HG03520 (cell line): ENCODE data around the gene AIFM3.
"Not testable (repeated sequence)": the region's sequence is repeated elsewhere in the genome, so short reads cannot be mapped to it uniquely, and the experiment has no call there.

Experiments used
- ATAC-seq: cut with Tn5 transposase; IDR thresholded peaks from one replicate; pipeline ENCODE4 v1.9.1; 2021; ENCODE audit warnings: mild to moderate bottlenecking, moderate library complexity; ENCODE audit not compliant: unreplicated experiment

AIFM3 gene

DNA sequence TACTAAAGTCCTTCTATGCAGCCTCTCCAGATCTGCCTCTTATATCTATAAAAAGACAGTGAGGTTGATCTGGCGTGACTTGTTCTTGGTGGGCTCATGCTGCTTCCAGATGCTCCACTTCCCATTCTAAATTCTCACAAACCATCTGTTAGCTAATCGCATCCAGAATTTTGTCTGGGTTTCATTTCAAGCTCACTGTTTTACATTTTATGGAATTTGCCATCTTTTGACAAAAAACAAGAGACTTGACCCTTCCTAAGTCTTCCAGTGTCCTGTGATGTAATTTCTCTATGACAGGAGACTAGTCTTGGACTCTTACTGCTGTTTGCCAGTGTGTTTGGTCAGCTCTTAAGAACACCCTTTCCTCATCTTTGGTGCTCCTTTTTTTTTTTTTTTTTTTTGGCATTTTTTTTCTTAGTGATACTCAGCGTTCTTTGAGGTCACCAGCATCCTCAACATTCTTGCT is 26.8 kb upstream of the AIFM3 start:
- ATAC-seq = no peak

DNA sequence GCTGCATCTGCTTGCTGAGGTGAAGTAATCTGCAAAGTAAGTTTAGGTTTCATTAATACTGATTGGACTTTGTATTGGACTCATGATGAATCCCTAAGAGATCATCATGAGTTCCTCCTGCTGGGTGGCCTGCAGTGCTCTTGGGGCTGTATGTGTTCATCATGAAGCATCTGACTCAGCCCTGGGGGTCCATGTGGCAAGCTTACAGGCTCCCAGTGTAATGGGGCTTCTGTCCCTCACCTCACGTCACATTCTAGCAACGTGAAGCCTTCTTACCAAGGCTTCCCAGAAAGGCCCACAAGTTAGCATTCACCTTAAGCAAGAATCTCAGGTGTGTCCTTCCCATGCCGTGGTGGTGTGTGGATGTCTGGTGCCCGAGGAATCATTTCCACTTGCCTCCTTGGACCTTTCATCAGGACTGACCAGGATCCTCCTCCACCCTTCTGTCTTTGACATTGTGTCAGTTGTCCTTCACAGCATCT is 26.1 kb upstream of the AIFM3 start:
- no peak for ATAC-seq

DNA sequence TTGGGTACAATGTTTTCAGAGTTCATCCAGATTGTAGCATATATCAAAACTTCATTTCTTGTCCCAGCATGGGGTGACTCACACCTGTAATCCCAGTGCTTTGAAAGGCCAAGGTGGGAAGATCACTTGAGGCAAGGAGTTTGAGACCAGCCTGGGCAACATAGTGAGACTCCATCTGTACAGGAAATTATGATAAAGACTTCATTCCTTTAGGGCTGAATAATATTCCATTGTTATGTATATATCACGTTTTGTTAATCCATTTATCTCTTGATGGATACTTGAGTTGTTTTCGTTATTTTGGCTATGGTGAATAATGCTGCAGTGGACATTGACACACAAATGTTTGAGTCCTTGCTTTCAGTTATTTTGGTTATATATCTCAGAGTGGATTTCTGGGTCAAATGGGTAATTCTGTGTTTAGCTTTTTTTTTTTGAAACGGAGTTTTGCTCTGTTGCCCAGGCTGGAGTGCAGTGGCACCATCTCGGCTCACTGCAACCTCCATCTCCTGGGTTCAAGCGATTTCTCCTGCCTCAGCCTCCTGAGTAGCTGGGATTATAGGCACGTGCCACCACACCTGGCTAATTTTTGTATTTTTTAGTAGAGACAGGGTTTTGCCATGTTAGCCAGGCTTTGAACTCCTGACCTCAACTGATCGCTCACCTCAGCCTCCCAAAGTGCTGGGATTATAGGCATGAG is 24.7 kb upstream of the AIFM3 start:
- ATAC-seq = not testable (repeated sequence)

DNA sequence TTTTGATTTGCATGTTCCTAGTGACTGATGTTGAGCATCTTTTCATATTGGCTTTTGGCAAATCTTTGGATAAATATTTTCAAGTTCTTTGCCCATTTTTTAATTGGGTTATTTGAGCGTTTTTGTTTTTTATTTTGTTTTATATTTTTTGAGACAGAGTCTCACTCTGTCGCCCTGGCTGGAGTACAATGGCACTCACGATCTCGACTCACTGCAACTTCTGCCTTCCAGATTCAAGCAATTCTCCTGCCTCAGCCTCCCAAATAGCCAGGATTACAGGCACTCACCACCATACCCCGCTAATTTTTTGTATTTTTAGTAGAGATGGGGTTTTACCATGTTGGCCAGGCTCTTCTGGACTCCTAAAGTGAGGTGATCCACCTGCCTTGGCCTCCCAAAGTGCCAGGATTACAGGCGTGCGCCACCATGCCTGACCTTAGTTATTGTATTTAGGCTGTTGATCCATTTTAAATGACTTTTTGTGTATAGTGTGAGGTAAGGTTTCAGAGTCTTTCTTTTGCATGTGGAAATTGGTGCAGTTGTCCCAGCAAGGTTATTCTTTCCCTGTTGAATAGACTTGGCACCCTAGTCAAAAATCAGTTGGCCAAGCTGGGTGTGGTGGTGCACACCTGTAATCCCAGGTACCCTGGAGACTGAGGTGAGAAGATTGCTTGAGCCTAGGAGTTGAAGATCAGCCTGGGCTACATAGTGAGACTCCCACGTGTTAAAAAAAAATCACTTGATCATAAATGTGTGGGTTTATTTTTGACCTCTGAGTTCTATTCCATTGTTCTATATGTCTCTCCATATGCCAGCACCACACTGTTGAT is 23.7 kb upstream of the AIFM3 start:
- no peak for ATAC-seq

DNA sequence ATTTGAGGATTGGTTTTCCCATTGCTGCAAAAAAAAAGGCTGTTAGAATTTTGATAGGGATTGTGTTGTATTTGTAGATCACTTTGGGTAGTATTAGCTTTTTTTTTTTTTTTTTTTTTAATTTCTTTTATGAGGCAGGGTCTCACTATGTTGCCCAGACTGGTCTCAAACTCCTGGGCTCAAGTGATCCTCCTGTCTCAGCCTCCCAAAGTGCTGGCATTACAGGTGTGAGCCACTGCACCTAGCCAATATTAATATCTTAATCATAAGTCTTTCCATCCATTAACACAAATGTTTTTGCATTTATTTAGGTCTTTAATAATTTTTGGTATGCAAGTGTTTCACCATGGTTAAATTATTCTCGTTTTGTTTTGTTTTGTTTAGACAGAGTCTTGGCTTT is 23.0 kb upstream of the AIFM3 start:
- no peak for ATAC-seq

DNA sequence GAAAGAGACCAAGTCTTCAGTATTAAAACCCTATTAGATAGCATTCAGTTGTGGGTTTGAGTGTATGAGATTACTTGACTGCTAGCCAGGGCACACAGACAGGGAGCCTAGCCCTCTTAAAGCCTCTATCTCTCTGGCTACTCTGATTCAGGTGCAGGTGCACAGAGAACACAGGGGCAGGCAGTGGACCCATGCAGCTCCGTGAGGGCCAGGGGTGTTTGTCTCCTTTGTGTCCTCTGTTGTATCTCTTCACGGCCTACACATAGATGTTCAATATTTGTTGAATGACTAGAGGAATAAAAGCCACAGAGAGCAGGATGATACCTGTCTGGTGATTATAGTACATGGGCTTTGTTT is 21.5 kb upstream of the AIFM3 start:
- ATAC-seq = no peak

DNA sequence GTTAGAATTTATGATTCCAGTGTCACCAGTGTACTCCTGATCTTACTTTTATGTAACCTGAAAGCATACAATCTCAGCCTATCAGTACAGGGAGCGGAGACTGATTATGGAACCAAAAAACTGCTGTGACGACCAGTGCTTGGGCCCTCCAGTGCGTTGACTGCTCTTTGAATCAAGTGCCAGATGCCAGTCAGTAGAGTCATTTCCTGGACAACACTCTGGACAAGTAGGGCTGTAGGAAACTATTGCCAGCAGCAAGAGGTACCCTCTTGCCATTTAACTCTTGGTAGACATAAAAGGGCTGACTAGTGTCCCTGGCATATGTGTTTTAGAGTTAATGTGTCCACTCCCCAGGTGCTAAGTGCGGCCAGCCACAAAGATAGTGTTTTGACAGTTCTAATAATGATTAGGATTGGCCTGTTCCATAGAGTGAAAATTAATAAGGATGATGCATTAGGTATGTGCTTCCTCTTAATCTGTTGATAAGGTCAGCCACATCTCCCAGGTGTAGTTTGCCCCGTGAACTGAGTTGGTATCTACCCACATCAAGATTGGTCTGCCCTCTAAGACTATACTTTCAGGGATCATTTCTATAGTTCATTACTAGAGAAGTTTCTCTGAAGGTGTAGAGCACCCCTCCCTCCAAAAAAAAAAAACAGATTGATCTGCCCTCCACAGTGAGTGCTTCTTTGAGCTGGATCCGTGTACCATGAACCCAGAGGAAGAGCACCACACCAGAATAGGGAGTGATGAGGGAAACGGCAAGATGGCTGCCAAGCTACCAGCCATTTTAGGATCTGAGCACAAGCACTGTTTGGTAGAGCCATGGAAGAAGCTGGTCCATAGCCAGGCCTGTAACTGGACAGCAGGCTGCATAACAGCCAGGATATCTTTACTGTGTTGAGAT is 20.7 kb upstream of the AIFM3 start:
- ATAC-seq = no peak

DNA sequence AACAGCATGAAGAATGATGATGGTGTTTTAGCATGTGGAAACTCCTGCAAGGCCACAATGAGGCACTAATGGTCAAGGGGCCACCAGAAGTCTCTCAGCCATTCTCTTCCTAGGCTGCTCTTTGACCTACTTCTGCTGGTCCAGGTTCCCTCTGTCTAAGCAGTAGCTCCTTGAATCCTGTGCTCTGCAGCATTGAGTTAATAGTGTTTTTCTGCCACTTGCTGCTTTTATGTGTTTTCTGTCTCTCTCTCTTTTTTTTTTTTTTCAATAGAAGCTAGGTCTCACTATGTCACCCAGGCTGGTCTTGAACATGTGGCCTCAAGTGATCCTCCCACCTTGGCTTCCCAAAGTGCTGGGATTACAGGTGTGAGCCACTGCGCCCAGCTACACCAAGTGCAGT is 20.1 kb upstream of the AIFM3 start:
- no peak for ATAC-seq

DNA sequence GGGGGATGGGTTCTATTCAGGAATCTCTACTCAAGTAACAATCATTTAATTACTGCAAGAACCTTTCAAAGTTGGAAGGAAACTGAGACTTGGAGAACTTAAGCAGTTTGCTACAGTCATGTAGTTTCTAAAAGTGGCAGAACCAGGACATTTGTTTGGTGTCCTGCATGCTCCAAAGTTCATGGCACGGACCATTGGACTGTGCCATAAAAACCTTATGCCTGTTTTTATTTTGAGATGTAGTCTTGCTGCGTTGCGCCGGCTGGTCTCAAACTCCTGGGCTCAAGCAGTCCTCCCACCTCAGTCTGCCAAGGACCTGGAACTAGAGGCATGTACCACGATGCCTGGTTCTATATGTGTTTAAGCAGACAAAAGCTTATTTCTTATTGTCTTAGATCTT is 18.6 kb upstream of the AIFM3 start:
- ATAC-seq = no peak

DNA sequence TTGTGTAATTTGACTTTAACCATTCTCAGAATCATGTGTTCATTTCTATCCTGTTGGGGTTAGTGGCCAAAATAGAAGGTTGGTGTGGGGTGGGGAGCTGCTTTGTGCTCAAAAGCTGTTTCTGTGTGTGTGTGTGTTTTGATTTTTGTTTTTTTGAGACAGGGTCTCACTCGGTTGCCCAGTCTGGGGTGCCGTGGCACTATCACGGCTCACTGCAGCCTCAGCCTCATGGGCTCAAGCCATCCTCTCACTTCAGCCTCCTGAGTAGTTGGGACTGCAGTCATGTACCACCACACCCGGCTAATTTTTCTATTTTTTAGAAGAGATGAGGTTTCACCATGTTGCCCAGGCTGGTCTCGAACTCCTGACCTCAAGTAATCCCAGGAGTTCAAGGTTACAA is 18.1 kb upstream of the AIFM3 start:
- ATAC-seq = no peak

DNA sequence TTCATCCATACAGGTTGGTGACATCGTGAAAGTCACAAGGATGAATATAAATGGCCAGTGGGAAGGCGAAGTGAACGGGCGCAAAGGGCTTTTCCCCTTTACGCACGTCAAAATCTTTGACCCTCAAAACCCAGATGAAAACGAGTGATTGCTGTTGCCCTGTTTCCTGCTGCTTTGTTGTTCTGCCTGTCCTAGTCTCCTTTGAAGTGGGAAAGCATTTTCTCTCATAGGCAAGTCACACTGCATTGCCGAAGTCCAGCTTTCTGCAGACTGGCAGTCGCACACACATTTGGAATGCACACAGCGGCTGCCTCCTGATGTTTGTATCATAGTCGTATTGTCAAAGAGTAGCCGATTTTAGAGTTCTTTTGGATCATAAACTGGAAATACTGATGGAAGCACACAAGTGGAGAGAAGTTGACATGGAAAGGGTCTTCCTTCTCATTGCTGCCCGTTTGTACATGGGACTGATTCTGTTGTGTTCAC is 17.3 kb upstream of the AIFM3 start:
- ATAC-seq = no peak

DNA sequence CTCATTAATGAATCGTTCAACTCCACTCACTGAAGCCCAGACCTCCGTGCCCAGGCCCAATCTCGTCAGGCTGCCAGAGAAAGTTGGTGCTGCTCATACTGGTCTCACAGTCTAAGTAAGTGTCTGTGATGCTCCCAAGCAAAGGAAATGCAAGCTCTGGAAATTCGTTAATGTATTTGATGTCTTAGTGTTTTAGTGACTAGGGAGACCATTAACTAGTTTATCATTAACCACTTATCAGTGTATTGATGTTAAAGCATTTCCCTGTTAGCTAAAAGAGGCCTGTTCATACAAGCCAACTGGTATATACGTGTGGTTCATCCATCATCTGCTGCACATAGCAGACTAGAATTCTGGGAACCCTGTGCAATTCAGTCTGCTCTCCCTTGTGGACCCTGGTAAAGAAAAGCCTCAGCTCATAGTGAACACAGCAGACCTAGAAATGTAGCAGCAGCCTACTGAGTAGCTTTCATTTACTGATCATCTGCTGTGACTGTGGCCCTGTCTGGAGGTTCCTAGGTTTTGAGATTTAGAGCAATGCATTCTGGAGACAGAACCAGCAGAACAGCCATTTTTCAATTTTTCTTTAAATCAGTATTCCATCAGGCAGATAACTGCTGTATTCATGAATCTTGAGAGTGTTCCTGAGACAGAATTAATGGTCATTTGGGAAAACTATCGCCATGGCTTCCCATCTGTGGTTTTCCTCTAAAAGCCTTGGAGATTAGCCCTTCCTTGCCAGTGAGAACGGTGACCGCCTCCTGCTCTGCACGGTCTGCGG is 15.7 kb upstream of the AIFM3 start:
- no peak for ATAC-seq

DNA sequence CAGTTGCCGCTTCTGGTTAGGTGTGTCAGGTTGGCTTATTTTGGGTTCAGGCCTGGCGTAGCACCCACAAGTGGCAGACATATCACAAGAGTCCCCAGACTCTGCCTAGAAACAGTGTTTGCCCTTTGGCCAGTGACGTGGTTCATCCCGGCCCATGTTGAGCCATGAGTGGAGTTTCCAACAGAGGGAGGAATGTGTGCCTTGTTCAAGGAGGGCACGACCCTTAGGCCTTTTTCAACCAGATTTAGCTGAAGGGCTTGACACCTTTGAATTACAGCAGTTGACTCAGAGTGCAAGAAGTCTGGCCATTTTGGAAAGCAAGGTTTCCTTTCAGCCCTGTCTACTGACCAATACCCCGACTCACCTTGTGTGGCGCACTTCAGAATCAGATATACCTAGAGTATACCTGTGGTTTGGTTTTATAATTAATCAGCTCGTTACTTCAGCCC is 15.1 kb upstream of the AIFM3 start:
- ATAC-seq = no peak

DNA sequence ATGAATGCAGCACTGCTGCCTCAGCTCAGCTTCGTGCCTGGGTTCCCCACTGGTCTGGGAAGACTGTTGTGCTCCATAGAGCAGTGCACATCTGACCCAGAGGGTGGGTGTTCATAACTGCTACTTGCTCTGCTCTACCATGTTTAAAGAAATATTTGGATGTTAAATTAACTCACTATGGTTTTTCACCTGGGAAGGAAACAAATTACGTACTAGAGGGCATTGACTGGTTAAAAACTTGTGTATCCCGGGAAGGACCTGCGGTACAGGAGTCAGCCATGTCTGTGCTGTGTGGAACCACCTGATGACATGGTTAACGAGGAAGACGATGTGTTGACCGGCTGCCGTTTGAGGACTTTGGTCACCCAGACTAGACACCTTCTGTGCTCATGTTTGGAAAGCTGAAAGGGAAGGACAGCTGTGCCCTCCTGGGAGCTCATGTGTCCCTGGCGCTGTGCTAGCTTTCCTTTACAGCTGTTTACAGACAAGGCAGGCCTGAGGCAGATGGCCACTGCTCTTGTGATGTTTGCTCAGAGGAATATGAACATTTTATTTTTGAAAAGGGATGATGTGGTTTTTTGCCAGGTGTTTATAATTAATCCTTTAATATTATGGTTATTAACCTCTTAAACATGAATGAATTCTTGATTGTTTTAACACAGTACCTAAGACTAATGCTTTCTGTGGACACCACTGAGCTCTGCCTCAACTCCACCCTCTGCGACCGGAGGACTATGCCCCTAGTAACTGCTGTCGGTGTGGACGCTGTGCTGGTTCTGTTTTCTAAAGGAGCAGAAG is 14.3 kb upstream of the AIFM3 start:
- no peak for ATAC-seq

DNA sequence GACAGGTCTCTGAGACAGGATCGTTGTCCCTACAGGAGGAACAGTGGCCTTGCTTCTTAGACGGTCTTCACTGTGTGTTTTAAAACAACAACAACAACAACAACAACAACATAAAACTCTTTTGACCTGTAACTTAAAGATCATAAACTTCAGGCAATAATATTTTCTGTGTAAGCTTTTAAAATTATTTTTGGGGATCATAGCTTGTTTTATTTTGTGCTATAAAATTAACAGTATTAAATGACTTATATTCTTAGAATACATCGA is 13.8 kb upstream of the AIFM3 start:
- no peak for ATAC-seq

DNA sequence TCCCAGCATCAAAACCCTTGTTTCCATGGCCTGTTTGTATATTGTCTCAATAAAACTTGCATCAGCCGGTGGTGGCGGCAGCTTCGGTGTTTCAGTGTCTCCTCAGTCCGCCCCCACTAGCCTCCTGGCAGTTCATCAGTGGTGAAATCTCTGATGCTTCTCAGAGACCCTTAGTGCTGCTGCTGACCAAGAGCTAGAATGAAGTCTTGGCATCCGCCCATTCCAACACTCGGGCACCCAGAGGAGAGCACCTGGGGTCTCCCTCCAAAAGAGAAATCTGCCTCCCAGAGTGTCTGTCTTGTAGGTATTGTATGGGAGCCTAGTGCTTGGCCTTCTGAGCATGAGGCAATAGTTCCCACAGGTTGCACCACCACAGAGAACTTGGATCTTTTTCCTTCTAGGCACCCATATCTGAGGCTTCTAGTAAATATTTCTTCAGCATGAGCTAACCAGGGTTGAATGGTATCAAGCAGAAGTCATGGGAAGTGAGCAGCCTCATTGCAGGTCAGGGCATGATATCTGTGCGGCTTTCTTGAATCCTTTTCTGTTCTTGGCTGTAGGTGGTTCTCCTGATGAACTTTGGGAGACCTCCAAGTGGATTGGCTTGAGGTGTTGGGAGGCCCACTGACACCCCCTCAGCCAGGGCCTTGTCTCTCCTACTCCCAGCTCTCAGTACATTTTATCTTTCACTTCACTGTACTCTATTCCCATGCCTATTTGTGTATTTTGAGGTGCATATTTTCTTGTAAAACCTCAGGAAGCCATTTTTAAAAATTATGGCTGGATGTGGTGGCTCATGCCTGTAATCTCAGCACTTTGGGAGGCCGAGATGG is 13.2 kb upstream of the AIFM3 start:
- ATAC-seq = no peak

DNA sequence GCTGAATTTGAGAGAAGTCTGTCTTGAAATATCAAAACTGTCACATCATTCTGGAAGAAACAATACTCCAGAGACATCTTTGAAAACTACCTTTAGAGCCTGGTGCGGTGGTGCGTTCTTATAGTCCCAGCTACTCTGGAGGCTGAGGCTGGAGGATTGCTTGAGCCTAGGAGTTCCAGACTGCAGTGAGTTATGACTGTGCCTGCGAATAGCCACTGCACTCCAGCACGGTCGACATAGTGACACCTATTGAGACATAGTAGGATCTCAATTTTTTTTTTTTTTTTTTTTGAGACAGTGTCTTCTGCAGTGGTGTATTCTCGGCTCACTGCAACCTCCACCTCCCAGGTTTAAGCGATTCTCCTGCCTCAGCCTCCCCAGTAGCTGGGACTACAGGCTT is 11.5 kb upstream of the AIFM3 start:
- ATAC-seq = no peak

DNA sequence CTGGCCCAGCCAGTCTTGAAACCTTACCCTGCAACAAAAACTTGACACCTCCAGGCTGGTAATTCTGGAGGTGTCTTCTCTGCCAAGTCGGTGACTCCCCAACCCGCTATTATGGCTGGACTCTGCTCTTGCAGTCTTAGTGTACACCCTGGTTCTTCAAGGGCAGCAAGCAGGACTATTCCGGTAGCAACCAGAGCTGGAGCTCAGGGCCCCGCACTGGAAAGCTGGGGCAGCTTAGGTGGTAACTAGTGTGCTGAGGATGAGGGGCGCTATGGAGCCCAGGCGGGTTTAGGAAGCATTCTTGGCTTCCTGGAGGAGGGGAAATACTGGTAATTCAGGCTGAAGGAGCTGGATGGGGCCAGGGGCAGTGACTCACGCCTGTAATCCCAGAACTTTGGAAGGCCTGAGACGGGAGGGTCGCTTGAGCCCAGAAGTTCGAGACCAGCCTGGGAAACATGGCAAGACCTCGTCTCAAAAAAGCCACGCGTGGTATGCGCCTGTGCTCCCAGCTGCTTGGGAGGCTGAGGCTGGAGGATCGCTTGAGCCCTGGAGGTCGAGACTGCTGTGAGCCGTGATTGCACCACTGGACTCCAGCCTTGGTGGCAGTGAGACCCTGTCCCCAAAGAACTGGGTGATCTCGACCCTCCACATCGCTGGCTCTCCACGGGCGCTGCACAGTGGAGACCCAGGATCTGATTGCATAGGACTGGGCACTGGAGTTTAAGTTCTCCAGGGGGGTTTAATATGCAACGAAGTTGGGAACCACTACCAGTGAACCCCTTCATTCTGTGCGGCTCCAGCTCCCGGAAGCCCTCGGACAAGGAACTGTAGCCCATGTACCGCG is 10.6 kb upstream of the AIFM3 start:
- ATAC-seq = no peak
